GM19238 (cell line): Measurements from ENCODE around the gene FASN.
"Not testable (repeated sequence)": the region's sequence is repeated elsewhere in the genome, so short reads cannot be mapped to it uniquely, and the experiment has no call there.

Source experiments
- DNase-seq: peaks from one replicate; pipeline ENCODE4 v3.0.0; 2011; ENCODE audit warnings: low spot score; ENCODE audit not compliant: insufficient read length

FASN gene

GRCh38 chr17:82046903-82047302 is 51.1 kb downstream of the FASN start:
- no peak for DNase-seq

- no peak for DNase-seq
These were observed 52.0 kb downstream of the FASN start for GRCh38 chr17:82045936-82046484.

GRCh38 chr17:82043507-82043906 is 54.5 kb downstream of the FASN start:
- DNase-seq: no peak

- DNase-seq: no peak
These were observed 55.4 kb downstream of the FASN start for GRCh38 chr17:82042649-82043048.

GRCh38 chr17:82041144-82041814 is 56.8 kb downstream of the FASN start:
- no peak for DNase-seq

GRCh38 chr17:82039695-82040299 is 58.2 kb downstream of the FASN start:
- no peak for DNase-seq

- DNase-seq: not testable (repeated sequence)
These were observed 59.1 kb downstream of the FASN start for GRCh38 chr17:82038796-82039409.

GRCh38 chr17:82037889-82038195 is 60.2 kb downstream of the FASN start:
- DNase-seq: no peak

- peak; percentile 100 for DNase-seq
These were observed 60.7 kb downstream of the FASN start, which contains the start of gene DCXR for GRCh38 chr17:82037092-82037888. Gene DCXR, minus strand, starts transcription at chr17:82037697. Its CDS starts 15 bp downstream, at chr17:82037682.

- DNase-seq: no peak
These were observed 61.4 kb downstream of the FASN start for GRCh38 chr17:82036634-82037091.

GRCh38 chr17:82035956-82036633 is 61.9 kb downstream of the FASN start:
- DNase-seq: no peak

GRCh38 chr17:82035488-82035887 is 62.5 kb downstream of the FASN start:
- DNase-seq: no peak

GRCh38 chr17:82034371-82035011 is 63.5 kb downstream of the FASN start:
- DNase-seq: no peak

- DNase-seq: no peak
These were observed 64.5 kb downstream of the FASN start for GRCh38 chr17:82033359-82034085.

GRCh38 chr17:82031885-82032627 is 66.0 kb downstream of the FASN start:
- no peak for DNase-seq

- DNase-seq: peak; percentile 60
These were observed 66.6 kb downstream of the FASN start, which contains the start of gene RAC3 for GRCh38 chr17:82031303-82031884. Gene RAC3, plus strand, starts transcription at chr17:82031678. Its CDS starts 84 bp downstream, at chr17:82031762.

GRCh38 chr17:82030470-82031302 is 67.3 kb downstream of the FASN start:
- DNase-seq: peak; percentile 82

GRCh38 chr17:82029990-82030469 is 68.0 kb downstream of the FASN start:
- DNase-seq: no peak
